ENCODE results near the gene ID3. TPM values are rescaled to one million over a fixed set of nuclear protein-coding genes. Genes with fewer than 3 reads are reported as not detected.
"Not testable (repeated sequence)": the region's sequence is repeated elsewhere in the genome, so short reads cannot be mapped to it uniquely, and the experiment has no call there.

The ID3 gene
- total RNA-seq, 1 donor from 2014 or later = 1,094 TPM

DNA sequence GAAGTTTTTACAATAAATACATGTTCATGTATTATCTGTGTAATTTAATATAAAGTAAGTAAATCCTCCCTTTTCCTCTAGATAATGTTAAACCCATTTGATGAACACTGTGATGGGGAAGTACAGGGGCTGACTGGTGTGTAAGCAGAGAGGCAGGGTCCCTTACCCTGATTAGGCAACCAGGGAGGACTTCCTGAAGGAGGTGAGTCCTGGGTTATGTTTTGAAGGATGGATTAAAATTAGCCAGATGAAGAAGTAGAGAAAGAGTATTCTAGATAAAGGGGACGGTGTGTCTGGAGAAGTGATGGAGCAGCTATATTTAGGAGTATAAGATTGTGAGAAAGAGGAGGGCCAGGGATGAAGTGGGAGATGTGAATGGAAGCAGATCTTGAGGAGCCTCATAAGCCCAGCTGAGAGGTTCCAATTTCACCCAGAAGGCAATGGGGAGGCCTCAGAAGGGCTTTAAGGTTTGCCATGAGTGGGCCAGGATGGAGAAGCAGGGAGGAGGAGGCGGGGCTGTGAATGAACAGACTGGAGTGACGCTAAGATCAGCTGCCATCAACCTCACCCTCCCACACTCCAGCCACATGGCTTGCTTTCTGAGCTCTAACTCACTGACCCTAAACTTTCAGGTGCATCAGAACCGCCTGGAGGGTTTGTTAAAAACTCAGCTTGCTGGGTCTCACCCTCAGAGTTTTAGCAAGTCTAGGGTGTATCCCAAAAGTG, 30.9 kb upstream of the ID3 start:
- H3K9me3 ChIP-seq = no peaks in the 10 kb centered on the region
- no peak overlapping the region for H3K27ac ChIP-seq
- no peaks in the 10 kb centered on the region for H3K4me1 ChIP-seq
- no peak for DNase-seq (ENCODE audit: low spot score in 2 of 2)
- H3K4me3 ChIP-seq = no peak overlapping the region
- intact Hi-C loops (cut with DNase I) = loop anchor here (5.0 kb wide), 1 partner anchor 38 kb away; no protein-coding TSS in a partner anchor
- H3K27me3 ChIP-seq = no peaks in the 10 kb centered on the region
- TF ChIP-seq CTCF (IDR thresholded peaks at IDR 0.05) = no peak
- no peaks in the 10 kb centered on the region for H3K36me3 ChIP-seq

GRCh38 chr1:23589585-23589986, 30.3 kb upstream of the ID3 start:
- Histone ChIP-seq H3K4me1 (no peaks in the 10 kb centered on the region), H3K27me3 (no peaks in the 10 kb centered on the region), H3K27ac (no peak overlapping the region), H3K9me3 (no peaks in the 10 kb centered on the region), H3K4me3 (no peak overlapping the region), H3K36me3 (no peaks in the 10 kb centered on the region)
- intact Hi-C loops (cut with DNase I) = no loop called here
- TF ChIP-seq CTCF (IDR thresholded peaks at IDR 0.05) = no peak
- DNase-seq (ENCODE audit: low spot score in 2 of 2) = no peak

- no peaks in the 10 kb centered on the region for H3K36me3 ChIP-seq
- H3K27me3 ChIP-seq = no peaks in the 10 kb centered on the region
- intact Hi-C loops (cut with DNase I) = no loop called here
- no peak overlapping the region for H3K4me3 ChIP-seq
- H3K27ac ChIP-seq = no peak overlapping the region
- DNase-seq (ENCODE audit: low spot score in 2 of 2) = no peak
- no peaks in the 10 kb centered on the region for H3K9me3 ChIP-seq
- TF ChIP-seq CTCF (IDR thresholded peaks at IDR 0.05) = no peak
- no peaks in the 10 kb centered on the region for H3K4me1 ChIP-seq
Observed at GRCh38 chr1:23588749-23589548, 29.6 kb upstream of the ID3 start.

DNA sequence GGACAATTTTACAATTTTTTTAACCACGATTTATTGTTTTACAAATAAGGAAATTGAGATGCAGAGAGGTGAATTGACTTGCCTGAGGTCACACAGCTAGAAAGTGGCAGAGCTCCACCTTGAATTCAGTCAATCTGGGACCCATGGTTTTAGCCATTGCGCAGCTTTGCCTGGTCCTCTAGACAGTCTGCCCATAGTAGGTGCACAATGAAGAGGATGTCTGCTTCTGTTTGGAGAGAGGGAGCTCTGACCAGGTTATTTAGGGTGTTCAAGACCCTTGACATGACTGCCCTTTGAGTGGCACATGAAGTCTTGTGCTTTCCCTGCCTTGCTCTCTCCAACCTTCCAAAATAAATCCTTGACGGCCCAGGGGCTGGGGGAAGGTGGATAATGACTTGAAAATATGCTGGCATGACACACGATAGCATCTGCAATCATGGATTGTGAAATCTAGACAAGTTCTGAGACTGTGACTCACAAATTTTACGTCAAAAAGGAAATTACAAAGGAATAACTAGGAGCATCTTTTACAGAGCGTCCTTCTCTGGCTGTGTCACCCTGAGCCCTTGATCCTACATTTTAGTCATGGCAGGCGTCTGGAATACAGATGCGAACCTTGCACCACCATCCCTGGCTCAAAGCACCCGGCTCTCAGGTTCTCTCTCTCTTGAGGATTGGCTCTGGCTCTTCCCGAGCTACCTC, 26.2 kb upstream of the ID3 start:
- Histone ChIP-seq H3K4me3 (no peak overlapping the region), H3K4me1 (no peaks in the 10 kb centered on the region), H3K27me3 (no peaks in the 10 kb centered on the region), H3K36me3 (no peaks in the 10 kb centered on the region), H3K9me3 (no peaks in the 10 kb centered on the region), H3K27ac (no peak overlapping the region)
- intact Hi-C loops (cut with DNase I) = no loop called here
- TF ChIP-seq CTCF (IDR thresholded peaks at IDR 0.05) = no peak
- no peak for DNase-seq (ENCODE audit: low spot score in 2 of 2)

DNA sequence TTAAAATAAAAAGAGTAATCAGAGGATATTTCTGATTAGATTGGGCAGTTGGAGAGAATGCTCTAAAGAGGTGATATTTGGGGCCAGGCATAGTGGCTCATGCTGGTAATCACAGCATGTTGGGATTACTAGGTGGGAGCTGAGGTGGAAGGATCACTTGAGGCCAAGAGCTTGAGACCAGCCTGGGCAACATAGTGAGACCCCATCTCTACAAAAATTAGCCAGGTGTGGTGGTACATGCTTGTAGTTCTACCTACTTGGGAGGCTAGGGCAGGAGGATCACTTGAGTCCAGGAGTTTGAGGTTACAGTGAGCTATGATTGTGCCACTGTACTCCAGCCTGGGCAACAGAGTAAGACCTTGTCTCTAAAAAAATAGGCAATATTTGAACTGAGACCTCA, 24.4 kb upstream of the ID3 start:
- not testable (repeated sequence) for H3K27me3 ChIP-seq; H3K4me1 ChIP-seq; H3K27ac ChIP-seq; H3K36me3 ChIP-seq; DNase-seq (ENCODE audit: low spot score in 2 of 2); H3K4me3 ChIP-seq; H3K9me3 ChIP-seq
- intact Hi-C loops (cut with DNase I) = loop anchor here (5.0 kb wide), 2 partner anchors 34 to 49 kb away; no protein-coding TSS in a partner anchor
